Anterior cingulate cortex (tissue), 58 donors: ENCODE measurements around the gene TRH.
"Not testable (repeated sequence)": the region's sequence is repeated elsewhere in the genome, so short reads cannot be mapped to it uniquely, and the experiment has no call there.

Experiments
- DNase-seq, 58 donors: peaks; one replicate each; lab custom pipeline; 2025; lab: John Stamatoyannopoulos, UW

Gene TRH

GRCh38 chr3:129962600-129962999 lies 11.9 kb upstream of the TRH start:
- no peak for DNase-seq

DNA sequence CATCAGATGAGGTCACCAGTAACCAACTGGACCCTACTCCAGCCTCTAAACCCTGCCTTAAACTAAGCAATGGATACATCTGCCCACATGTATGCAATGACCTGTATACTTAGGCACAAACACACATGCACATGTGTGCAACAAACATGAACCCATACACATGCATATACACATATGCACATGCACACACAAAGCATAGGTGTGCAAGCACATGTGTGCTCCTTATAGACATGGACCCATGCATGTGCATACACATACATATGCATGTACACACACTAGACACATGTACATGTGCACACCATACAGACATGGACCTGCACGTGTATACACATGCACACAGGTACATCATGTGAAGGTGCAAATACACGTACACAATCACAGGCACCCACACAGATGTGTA lies 8.6 kb upstream of the TRH start:
- no peak for DNase-seq

DNA sequence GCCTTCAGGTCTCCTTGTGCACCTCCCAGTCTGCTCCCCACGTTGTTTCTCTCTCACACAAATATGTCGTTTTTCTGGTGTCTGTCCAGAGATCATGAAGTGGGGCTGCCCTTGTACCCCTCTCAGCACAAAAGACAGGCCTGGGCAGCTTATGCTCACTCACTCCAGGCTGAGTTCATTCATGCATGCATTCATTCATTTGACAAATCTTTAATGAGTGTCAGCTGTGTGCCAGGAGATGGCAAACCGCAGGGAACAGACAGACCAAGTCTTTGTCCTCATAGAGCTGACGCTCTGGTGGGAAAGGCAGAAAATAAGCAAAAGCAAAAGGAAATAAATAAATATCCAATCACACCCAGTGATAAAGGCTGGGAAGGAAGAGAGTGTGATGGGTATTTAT lies 7.6 kb upstream of the TRH start:
- DNase-seq = no peak

- no peak for DNase-seq
Measured at GRCh38 chr3:129967761-129968160, 6.8 kb upstream of the TRH start.

- no peak for DNase-seq
Measured at GRCh38 chr3:129971351-129972052, 3.0 kb upstream of the TRH start.

GRCh38 chr3:129972301-129972700 lies 2.2 kb upstream of the TRH start:
- no peak for DNase-seq

DNA sequence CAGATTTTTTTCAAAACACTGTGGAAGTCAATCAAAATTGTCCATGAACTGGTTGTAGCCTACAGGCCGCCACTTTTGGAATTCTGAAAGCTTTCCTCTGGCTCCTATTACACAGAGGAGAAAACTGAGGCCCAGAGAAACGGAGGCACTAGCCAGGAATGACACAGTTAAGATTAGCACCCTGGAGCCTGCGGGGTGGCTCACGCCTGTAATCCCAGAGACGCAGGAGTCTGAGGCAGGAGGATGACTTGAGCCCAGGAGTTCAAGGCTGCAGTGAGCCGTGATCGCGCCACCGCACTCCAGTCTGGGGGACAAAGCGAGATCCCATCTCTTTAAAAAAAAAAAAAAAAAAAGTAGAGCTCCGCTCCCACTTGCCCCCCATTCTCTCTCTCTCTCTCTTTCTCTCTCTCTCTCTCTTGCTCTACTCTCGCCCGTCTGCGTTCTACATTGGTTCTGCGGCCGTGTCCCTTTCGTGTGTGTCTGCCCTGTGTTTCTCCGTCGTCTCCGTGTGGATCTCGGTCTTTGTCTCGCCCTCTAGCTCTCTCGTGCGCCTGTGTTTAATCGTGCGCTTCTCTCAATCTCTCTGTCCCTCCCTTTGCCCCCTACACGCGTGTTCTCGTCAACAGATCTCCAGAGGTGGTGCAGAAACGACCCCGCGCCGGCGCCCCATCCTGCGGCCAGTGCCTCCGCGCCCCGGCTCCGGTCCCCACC lies 512 bp upstream of the TRH start:
- DNase-seq = no peak

GRCh38 chr3:129974833-129975704 lies 549 bp downstream of the TRH start:
- DNase-seq = peak in 8 of 58 donors; percentile 5 to 20 (median 10)

- no peak for DNase-seq
Measured at GRCh38 chr3:129975705-129976048, 1.2 kb downstream of the TRH start.

DNA sequence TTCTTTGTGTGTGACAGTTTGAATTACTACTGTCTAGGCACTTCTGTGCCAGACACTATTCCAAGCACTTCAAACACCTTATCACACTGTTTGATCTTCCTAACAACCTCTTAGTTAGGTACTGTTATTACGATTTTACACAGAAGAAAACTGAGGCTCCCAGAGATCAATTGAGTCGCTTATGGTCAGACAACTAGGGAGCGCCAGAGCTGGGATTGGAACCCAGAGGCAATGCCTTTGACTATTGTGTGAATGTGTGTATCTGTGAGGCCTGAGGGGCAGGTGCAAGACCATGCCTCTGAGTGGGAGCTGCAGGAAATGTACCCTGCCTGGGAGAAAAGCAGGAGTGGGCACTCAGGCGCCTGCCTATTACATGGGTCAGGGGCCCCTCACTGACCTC lies 1.8 kb downstream of the TRH start:
- DNase-seq = no peak

DNA sequence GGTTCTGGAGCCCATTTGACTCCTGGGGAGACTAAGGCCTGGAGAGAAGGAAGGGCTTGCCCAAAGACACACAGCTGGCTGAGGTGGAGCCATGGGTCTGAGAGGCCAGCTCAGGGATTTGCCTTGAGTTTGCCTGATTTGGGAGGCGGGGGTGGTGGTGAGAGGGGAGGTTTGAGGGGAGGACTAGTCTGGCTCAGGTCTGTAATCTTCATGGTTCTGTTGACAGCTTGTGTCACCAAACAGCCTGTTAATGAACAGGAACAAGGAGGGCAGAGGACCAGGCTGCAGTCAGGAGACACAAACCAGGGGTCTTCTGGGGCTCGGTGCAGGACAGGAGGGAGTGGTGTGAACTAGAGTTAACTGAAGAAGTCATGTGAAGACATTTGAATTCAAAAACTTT lies 3.6 kb downstream of the TRH start:
- no peak for DNase-seq

DNA sequence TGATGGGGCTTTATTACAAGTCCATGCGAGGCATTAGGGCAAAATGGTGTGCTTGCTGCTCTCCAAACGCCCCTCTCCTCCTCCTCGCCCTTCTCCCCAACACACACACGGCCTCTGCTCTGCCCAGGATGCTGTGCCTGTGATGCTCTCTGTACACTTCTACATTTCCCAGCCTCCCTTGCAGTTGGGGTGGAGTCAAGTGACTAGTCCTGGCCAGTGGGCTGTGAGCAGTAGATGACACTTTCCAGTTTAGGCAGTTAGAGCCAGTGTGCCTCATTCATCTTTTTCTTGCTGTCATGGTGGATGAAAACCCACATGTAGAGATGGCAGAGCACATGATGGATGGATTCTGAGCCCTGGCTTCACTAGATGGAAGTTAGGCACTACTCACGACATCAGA lies 5.4 kb downstream of the TRH start:
- no peak for DNase-seq

GRCh38 chr3:129983561-129983960 lies 9.0 kb downstream of the TRH start:
- no peak for DNase-seq

- DNase-seq = no peak
Measured at GRCh38 chr3:129984125-129984524, 9.6 kb downstream of the TRH start.

DNA sequence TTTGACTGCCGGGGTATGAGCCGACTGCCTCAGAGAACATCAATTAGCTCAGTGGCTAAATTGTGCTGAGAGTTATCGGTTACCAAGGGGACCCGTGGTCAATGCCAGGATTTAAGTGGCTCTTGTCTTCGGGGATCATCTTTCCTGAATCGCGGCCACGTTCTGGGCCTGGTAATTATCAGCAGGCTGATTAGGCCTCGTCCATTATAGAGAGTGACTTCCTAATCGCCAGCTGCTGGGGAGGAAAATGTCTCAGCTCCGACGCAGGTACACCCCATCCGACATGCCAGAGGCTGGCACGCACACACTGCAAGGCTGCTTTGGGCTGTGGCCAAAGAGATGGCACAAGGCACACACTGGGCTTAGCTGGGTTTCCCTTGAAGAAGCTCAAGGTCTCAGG lies 10.6 kb downstream of the TRH start:
- no peak for DNase-seq

DNA sequence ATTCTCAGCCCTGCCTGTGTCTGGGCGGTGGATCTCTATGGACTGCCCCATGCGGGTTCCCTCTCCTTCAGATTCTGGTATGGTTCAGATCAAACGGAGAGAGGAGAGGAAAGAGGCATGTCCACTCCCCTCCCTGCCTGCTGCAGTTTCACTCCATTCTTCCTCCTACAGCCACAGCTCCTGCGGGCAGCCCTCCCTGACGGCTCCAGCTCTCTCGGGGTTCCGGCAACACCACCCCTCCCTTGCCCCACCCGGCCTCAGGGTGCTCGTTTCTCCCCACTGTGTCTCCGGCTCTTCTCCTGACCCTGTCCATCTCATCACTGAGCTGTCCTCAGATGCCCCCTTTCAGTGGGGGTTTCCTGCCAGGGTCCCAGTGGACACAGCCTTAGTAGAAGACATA lies 13.9 kb downstream of the TRH start:
- DNase-seq = no peak

- no peak for DNase-seq
Measured at GRCh38 chr3:129989414-129989813, 14.9 kb downstream of the TRH start.

- no peak for DNase-seq
Measured at GRCh38 chr3:129992781-129993180, 18.3 kb downstream of the TRH start.

- DNase-seq = peak in 17 of 58 donors; percentile 5 to 57 (median 27)
Measured at GRCh38 chr3:129994883-129995559, 20.5 kb downstream of the TRH start.

DNA sequence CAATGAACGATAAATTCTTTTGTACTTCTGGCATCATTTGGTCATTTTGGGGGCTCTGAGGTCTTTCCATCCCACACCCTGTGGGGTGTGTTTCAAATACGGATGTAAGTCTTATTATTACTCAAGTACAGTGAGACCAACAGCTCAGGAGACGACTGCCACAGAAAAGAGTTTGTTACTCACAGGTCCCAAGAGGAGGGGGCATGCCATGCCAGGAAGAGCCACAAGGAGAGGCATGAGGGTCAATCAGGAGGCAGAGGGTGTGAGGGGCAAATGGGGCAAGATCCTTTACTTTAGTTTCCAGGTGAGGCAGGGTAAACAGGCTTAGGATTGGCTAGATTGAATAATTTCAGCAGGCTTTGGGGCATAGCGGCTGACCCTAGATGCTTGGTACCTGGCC lies 21.6 kb downstream of the TRH start:
- no peak for DNase-seq

- not testable (repeated sequence) for DNase-seq
Measured at GRCh38 chr3:129999176-129999575, 24.7 kb downstream of the TRH start.
